Mesothelial cell of epicardium (in vitro differentiated cells): Measurements from ENCODE around the gene HVCN1. TPM values are rescaled to one million over a fixed set of nuclear protein-coding genes. Genes with fewer than 3 reads are reported as not detected.

Experiments used
- DNase-seq, 2 experiments: peaks; one replicate each; pipeline ENCODE4 v3.0.0; 2021; ENCODE audit warnings: low spot score in 2 of 2; ENCODE audit not compliant: unreplicated experiment in 2 of 2
- H3K27ac Mint-ChIP-seq: 2 replicates; pipeline ENCODE4 v1.8.0; 2021; ENCODE audit warnings: mixed read lengths
- H3K27me3 Mint-ChIP-seq: 2 replicates; pipeline ENCODE4 v1.8.0; 2021; ENCODE audit warnings: low read depth, mixed read lengths
- H3K36me3 Mint-ChIP-seq: 2 replicates; pipeline ENCODE4 v1.8.0; 2021; ENCODE audit warnings: mixed read lengths
- H3K4me1 Mint-ChIP-seq: 2 replicates; pipeline ENCODE4 v1.8.0; 2021; ENCODE audit warnings: mixed read lengths
- H3K4me3 Mint-ChIP-seq: 2 replicates; pipeline ENCODE4 v1.8.0; 2021; ENCODE audit warnings: mild to moderate bottlenecking, moderate library complexity, mixed read lengths
- H3K9me3 Mint-ChIP-seq: 2 replicates; pipeline ENCODE4 v1.8.0; 2021; ENCODE audit warnings: mixed read lengths
- CTCF ChIP-seq: fragments of 200-600 bp; sonication (generic); IDR thresholded peaks from one replicate; pipeline ENCODE4 v1.5.0; 2021; ENCODE audit warnings: antibody characterized with exemption; ENCODE audit not compliant: unreplicated experiment
- total RNA-seq: library from RNA; stranded (reverse); gene quantifications from 3 replicates; pipeline ENCODE4 v1.2.1, GENCODE V29; 2021

Gene HVCN1
- total RNA-seq, 1 donor from 2014 or later, result 7.0 TPM

GRCh38 chr12:110627500-110628195 lies 61.3 kb downstream of the HVCN1 start:
- peaks cover 13% of the 10 kb centered on the region for H3K36me3 Mint-ChIP-seq
- H3K4me1 Mint-ChIP-seq, result no peaks in the 10 kb centered on the region
- no peaks in the 10 kb centered on the region for H3K27me3 Mint-ChIP-seq
- no peak overlapping the region for H3K27ac Mint-ChIP-seq
- no peak overlapping the region for H3K4me3 Mint-ChIP-seq
- no peak for TF ChIP-seq CTCF
- no peak for DNase-seq
- H3K9me3 Mint-ChIP-seq, result no peaks in the 10 kb centered on the region

GRCh38 chr12:110622582-110622981 lies 66.3 kb downstream of the HVCN1 start:
- Mint-ChIP-seq H3K4me1 (no peaks in the 10 kb centered on the region), H3K4me3 (no peak overlapping the region), H3K27me3 (no peaks in the 10 kb centered on the region), H3K36me3 (no peaks in the 10 kb centered on the region), H3K9me3 (no peaks in the 10 kb centered on the region), H3K27ac (no peak overlapping the region)
- TF ChIP-seq CTCF, result no peak
- no peak for DNase-seq

GRCh38 chr12:110619534-110619953 lies 69.4 kb downstream of the HVCN1 start:
- no peak overlapping the region for H3K27ac Mint-ChIP-seq
- TF ChIP-seq CTCF, result no peak
- no peaks in the 10 kb centered on the region for H3K9me3 Mint-ChIP-seq
- no peak for DNase-seq
- H3K36me3 Mint-ChIP-seq, result peaks cover 6% of the 10 kb centered on the region
- H3K27me3 Mint-ChIP-seq, result no peaks in the 10 kb centered on the region
- no peak overlapping the region for H3K4me3 Mint-ChIP-seq
- H3K4me1 Mint-ChIP-seq, result peaks cover 1% of the 10 kb centered on the region

- Mint-ChIP-seq H3K27me3 (no peaks in the 10 kb centered on the region), H3K36me3 (peaks cover 6% of the 10 kb centered on the region), H3K4me1 (peaks cover 4% of the 10 kb centered on the region), H3K4me3 (no peak overlapping the region), H3K9me3 (no peaks in the 10 kb centered on the region), H3K27ac (no peak overlapping the region)
- no peak for DNase-seq
- no peak for TF ChIP-seq CTCF
Measured at GRCh38 chr12:110616471-110617115, 72.3 kb downstream of the HVCN1 start.

GRCh38 chr12:110615171-110615570 lies 73.7 kb downstream of the HVCN1 start:
- H3K4me1 Mint-ChIP-seq, result peaks cover 4% of the 10 kb centered on the region
- H3K27me3 Mint-ChIP-seq, result no peaks in the 10 kb centered on the region
- no peak overlapping the region for H3K27ac Mint-ChIP-seq
- peaks cover 6% of the 10 kb centered on the region for H3K36me3 Mint-ChIP-seq
- no peaks in the 10 kb centered on the region for H3K9me3 Mint-ChIP-seq
- no peak for DNase-seq
- peak overlapping the region; percentile 42 for H3K4me3 Mint-ChIP-seq
- TF ChIP-seq CTCF, result no peak
